Activated T-cell treated with anti-CD3 and anti-CD28 coated beads, Interleukin-2, amount 50 U/mL, for 72 hours (primary cell): ENCODE measurements around the gene TRMT2A. TPM values are rescaled to one million over a fixed set of nuclear protein-coding genes. Genes with fewer than 3 reads are reported as not detected.
A peak's percentile ranks its signal among the peaks of the same experiment; 100 is the strongest.
"Not testable (repeated sequence)": the region's sequence is repeated elsewhere in the genome, so short reads cannot be mapped to it uniquely, and the experiment has no call there.

Source experiments
- ATAC-seq, 2 donors: fragments of 150-1000 bp; cut with Tn5 transposase; replicated peaks in 1 of 2; 2 replicates each; pipeline ENCODE4 v1.10.0; 2021; ENCODE audit warnings: moderate library complexity in 2 of 2, mild to moderate bottlenecking in 1 of 2
- DNase-seq, 2 donors: peaks; one replicate each; pipeline ENCODE4 v3.0.0; 2021 to 2022; ENCODE audit warnings: mixed read lengths in 1 of 2
- H3K27ac Mint-ChIP-seq: one replicate; pipeline ENCODE4 v1.8.0; 2022; ENCODE audit warnings: mild to moderate bottlenecking, moderate library complexity, mixed read lengths
- H3K27me3 Mint-ChIP-seq: one replicate; pipeline ENCODE4 v1.8.0; 2022; ENCODE audit warnings: low read depth, mixed read lengths
- H3K36me3 Mint-ChIP-seq, 2 donors: one replicate each; pipeline ENCODE4 v1.8.0; 2022; ENCODE audit warnings: mixed read lengths in 2 of 2, mild to moderate bottlenecking in 1 of 2; ENCODE audit not compliant: insufficient read depth in 2 of 2
- H3K4me1 Mint-ChIP-seq: one replicate; pipeline ENCODE4 v1.8.0; 2022; ENCODE audit warnings: low read depth, mixed read lengths
- H3K4me3 Mint-ChIP-seq, 2 donors: one replicate each; pipeline ENCODE4 v1.8.0; 2022; ENCODE audit warnings: mild to moderate bottlenecking in 2 of 2, mixed read lengths in 2 of 2, moderate library complexity in 2 of 2
- H3K9me3 Mint-ChIP-seq, 2 donors: one replicate each; pipeline ENCODE4 v1.8.0; 2022; ENCODE audit warnings: mixed read lengths in 2 of 2
- total RNA-seq, 2 donors: library from RNA; stranded (reverse); gene quantifications; one replicate each; pipeline ENCODE4 v1.2.3, GENCODE V29; 2022

Gene TRMT2A
- total RNA-seq, result 10 to 100 TPM; 55.6 to 56.8 TPM

- H3K4me1 Mint-ChIP-seq, result peaks cover 65% of the 10 kb centered on the region
Measured at GRCh38 chr22:20116951-20117632, at the start of gene TRMT2A. Gene TRMT2A, minus strand, starts transcription at chr22:20117226. Its CDS starts 320 bp downstream, at chr22:20116906.

GRCh38 chr22:20166703-20167102, 49.7 kb upstream of the TRMT2A start:
- peaks cover 0 to 2% of the 10 kb centered on the region in 2 donors for H3K36me3 Mint-ChIP-seq
- no peak for ATAC-seq
- no peak for DNase-seq
- H3K9me3 Mint-ChIP-seq, result peaks cover 2% of the 10 kb centered on the region in 2 donors
- H3K27ac Mint-ChIP-seq, result no peak overlapping the region
- H3K4me3 Mint-ChIP-seq, result no peak overlapping the region
- no peaks in the 10 kb centered on the region for H3K4me1 Mint-ChIP-seq
- no peaks in the 10 kb centered on the region for H3K27me3 Mint-ChIP-seq

More at GRCh38 chr22:20116951-20117632, at the start of gene TRMT2A:
- DNase-seq, result peak; percentile 97 to 98
- Mint-ChIP-seq H3K4me3 (peak within 1 kb of the TSS; percentile 92), H3K9me3 (no peaks in the 10 kb centered on the region), H3K36me3 (peaks cover 7 to 19% of the 10 kb centered on the region in 2 donors), H3K27ac (peak within 1 kb of the TSS; percentile 85), H3K27me3 (no peaks in the 10 kb centered on the region)
- peak; percentile 83 for ATAC-seq

- H3K36me3 Mint-ChIP-seq, result peaks cover 0 to 2% of the 10 kb centered on the region in 2 donors
- ATAC-seq (no peak), DNase-seq (no peak)
- H3K9me3 Mint-ChIP-seq, result peaks cover 2% of the 10 kb centered on the region in 2 donors
- no peak overlapping the region for H3K4me3 Mint-ChIP-seq
- no peaks in the 10 kb centered on the region for H3K4me1 Mint-ChIP-seq
- H3K27me3 Mint-ChIP-seq, result no peaks in the 10 kb centered on the region
- H3K27ac Mint-ChIP-seq, result no peak overlapping the region
Measured at GRCh38 chr22:20165913-20166312, 48.9 kb upstream of the TRMT2A start.

GRCh38 chr22:20165421-20165820, 48.4 kb upstream of the TRMT2A start:
- H3K4me3 Mint-ChIP-seq, result no peak overlapping the region
- no peak overlapping the region for H3K27ac Mint-ChIP-seq
- no peaks in the 10 kb centered on the region for H3K4me1 Mint-ChIP-seq
- DNase-seq, result no peak
- peaks cover 0 to 2% of the 10 kb centered on the region in 2 donors for H3K36me3 Mint-ChIP-seq
- peaks cover 2% of the 10 kb centered on the region in 2 donors for H3K9me3 Mint-ChIP-seq
- no peaks in the 10 kb centered on the region for H3K27me3 Mint-ChIP-seq
- ATAC-seq, result no peak

- Mint-ChIP-seq H3K4me3 (no peak overlapping the region), H3K36me3 (peaks cover 0 to 2% of the 10 kb centered on the region in 2 donors), H3K27me3 (no peaks in the 10 kb centered on the region), H3K27ac (no peak overlapping the region), H3K9me3 (peaks cover 2% of the 10 kb centered on the region in 2 donors), H3K4me1 (no peaks in the 10 kb centered on the region)
- no peak for DNase-seq
- ATAC-seq, result no peak
Measured at GRCh38 chr22:20164863-20165262, 47.8 kb upstream of the TRMT2A start.

- H3K27me3 Mint-ChIP-seq, result no peaks in the 10 kb centered on the region
- H3K36me3 Mint-ChIP-seq, result peaks cover 0 to 2% of the 10 kb centered on the region in 2 donors
- no peak for ATAC-seq
- no peak overlapping the region for H3K4me3 Mint-ChIP-seq
- no peaks in the 10 kb centered on the region for H3K4me1 Mint-ChIP-seq
- H3K9me3 Mint-ChIP-seq, result peaks cover 2% of the 10 kb centered on the region in 2 donors
- no peak for DNase-seq
- H3K27ac Mint-ChIP-seq, result no peak overlapping the region
Measured at GRCh38 chr22:20160041-20160440, 43.0 kb upstream of the TRMT2A start.

- H3K4me1 Mint-ChIP-seq, H3K36me3 Mint-ChIP-seq, H3K27me3 Mint-ChIP-seq, H3K4me3 Mint-ChIP-seq, DNase-seq, ATAC-seq, H3K27ac Mint-ChIP-seq, H3K9me3 Mint-ChIP-seq: not testable (repeated sequence)
Measured at GRCh38 chr22:20159531-20159930, 42.5 kb upstream of the TRMT2A start.

GRCh38 chr22:20159076-20159475, 42.0 kb upstream of the TRMT2A start:
- Mint-ChIP-seq H3K27ac (no peak overlapping the region), H3K4me3 (no peak overlapping the region), H3K9me3 (no peaks in the 10 kb centered on the region), H3K27me3 (no peaks in the 10 kb centered on the region), H3K36me3 (no peaks in the 10 kb centered on the region), H3K4me1 (no peaks in the 10 kb centered on the region)
- no peak for DNase-seq
- no peak for ATAC-seq

GRCh38 chr22:20158391-20159036, 41.5 kb upstream of the TRMT2A start:
- H3K36me3 Mint-ChIP-seq, result no peaks in the 10 kb centered on the region
- H3K4me3 Mint-ChIP-seq, result no peak overlapping the region
- H3K27me3 Mint-ChIP-seq, result no peaks in the 10 kb centered on the region
- no peaks in the 10 kb centered on the region for H3K4me1 Mint-ChIP-seq
- no peak overlapping the region for H3K27ac Mint-ChIP-seq
- no peaks in the 10 kb centered on the region for H3K9me3 Mint-ChIP-seq
- no peak for ATAC-seq
- no peak for DNase-seq

GRCh38 chr22:20157430-20158183, 40.6 kb upstream of the TRMT2A start:
- ATAC-seq, result peak in 1 of 2 donors; percentile 3
- no peaks in the 10 kb centered on the region for H3K9me3 Mint-ChIP-seq

GRCh38 chr22:20156611-20157429, 39.8 kb upstream of the TRMT2A start:
- no peak overlapping the region for H3K27ac Mint-ChIP-seq
- no peaks in the 10 kb centered on the region for H3K36me3 Mint-ChIP-seq
- no peaks in the 10 kb centered on the region for H3K4me1 Mint-ChIP-seq
- no peaks in the 10 kb centered on the region for H3K9me3 Mint-ChIP-seq
- H3K4me3 Mint-ChIP-seq, result no peak overlapping the region
- DNase-seq (peak; percentile 79 to 90), ATAC-seq (peak; percentile 83 to 87)
- no peaks in the 10 kb centered on the region for H3K27me3 Mint-ChIP-seq

More at GRCh38 chr22:20157430-20158183, 40.6 kb upstream of the TRMT2A start:
- Mint-ChIP-seq H3K27me3 (no peaks in the 10 kb centered on the region), H3K4me3 (no peak overlapping the region), H3K36me3 (no peaks in the 10 kb centered on the region), H3K27ac (no peak overlapping the region), H3K4me1 (no peaks in the 10 kb centered on the region)
- no peak for DNase-seq

- Mint-ChIP-seq H3K4me3 (no peak overlapping the region), H3K9me3 (no peaks in the 10 kb centered on the region), H3K4me1 (no peaks in the 10 kb centered on the region), H3K36me3 (no peaks in the 10 kb centered on the region), H3K27me3 (no peaks in the 10 kb centered on the region), H3K27ac (no peak overlapping the region)
- ATAC-seq (no peak), DNase-seq (no peak)
Measured at GRCh38 chr22:20156042-20156389, 39.0 kb upstream of the TRMT2A start.
